BE2C (cell line): ENCODE data around the gene PIP4K2C.
"Not testable (repeated sequence)": the region's sequence is repeated elsewhere in the genome, so short reads cannot be mapped to it uniquely, and the experiment has no call there.

Experiments used
- DNase-seq: peaks from one replicate; pipeline ENCODE4 v3.0.0-alpha.2; 2020
- H3K27me3 ChIP-seq: fragments of 250-450 bp; sonication (Bioruptor Pico); 2 replicates; pipeline ENCODE4 v1.5.1; 2020; ENCODE audit warnings: mild to moderate bottlenecking
- H3K36me3 ChIP-seq: fragments of 250-450 bp; sonication (Bioruptor Pico); 2 replicates; pipeline ENCODE4 v1.5.1; 2020; ENCODE audit warnings: mild to moderate bottlenecking
- H3K4me1 ChIP-seq: fragments of 250-450 bp; sonication (Bioruptor Pico); 2 replicates; pipeline ENCODE4 v1.5.1; 2020
- H3K4me3 ChIP-seq: 2 replicates; pipeline ENCODE4 v1.5.1; 2011; ENCODE audit warnings: low read depth, low read length
- H3K9me3 ChIP-seq: fragments of 250-450 bp; sonication (Bioruptor Pico); 2 replicates; pipeline ENCODE4 v1.5.1; 2020
- TF ChIP-seq, protein P1 (sequence below): IDR thresholded peaks from 2 replicates; pipeline ENCODE4 v1.5.1; 2012; ENCODE audit warnings: mild to moderate bottlenecking, low read depth, low read length

The PIP4K2C gene

DNA sequence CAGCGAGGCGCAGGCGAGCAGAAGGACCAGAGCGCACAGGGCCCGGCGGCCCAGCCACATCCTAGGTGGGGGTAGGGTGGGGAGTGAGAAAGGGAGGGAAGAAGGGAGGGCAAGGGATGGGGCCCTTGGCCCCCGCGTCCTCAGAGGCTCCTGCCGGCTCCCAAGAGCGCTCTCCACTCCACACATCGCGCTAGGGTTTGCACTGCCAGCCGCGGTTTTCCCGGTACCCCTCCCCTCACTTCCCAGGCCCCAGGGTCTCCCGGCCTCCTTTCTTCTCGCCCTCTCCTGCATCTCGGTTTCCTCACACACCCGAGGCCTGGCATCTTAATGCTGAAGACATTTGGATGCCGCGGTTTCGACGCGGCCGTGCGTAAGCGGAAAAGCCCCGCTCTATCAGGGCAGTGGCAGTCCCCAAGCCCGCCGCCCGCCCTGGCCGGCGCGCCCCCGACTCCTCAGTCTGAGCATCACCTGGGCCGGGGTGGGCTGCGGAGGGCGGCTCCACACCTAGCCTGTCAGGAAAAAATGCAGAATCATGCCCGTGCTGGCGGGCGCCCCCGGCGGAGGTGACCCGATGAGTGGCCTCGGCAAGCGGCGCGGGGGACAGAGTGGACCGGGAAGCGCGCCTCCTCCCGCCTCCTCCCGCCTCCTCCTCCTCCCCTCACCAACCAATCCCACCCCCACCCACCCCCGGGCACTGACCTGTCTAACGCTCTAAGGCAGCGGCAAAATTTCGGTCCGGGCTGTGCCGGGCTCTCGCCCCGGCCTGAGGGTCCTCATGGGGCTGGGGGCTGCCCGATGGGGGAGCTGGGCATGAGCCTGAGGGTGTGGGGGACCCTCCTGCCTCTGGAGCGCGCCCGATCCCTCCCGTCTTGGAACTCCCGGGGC is 41.3 kb downstream of the PIP4K2C start:
- TF ChIP-seq, protein P1, sequence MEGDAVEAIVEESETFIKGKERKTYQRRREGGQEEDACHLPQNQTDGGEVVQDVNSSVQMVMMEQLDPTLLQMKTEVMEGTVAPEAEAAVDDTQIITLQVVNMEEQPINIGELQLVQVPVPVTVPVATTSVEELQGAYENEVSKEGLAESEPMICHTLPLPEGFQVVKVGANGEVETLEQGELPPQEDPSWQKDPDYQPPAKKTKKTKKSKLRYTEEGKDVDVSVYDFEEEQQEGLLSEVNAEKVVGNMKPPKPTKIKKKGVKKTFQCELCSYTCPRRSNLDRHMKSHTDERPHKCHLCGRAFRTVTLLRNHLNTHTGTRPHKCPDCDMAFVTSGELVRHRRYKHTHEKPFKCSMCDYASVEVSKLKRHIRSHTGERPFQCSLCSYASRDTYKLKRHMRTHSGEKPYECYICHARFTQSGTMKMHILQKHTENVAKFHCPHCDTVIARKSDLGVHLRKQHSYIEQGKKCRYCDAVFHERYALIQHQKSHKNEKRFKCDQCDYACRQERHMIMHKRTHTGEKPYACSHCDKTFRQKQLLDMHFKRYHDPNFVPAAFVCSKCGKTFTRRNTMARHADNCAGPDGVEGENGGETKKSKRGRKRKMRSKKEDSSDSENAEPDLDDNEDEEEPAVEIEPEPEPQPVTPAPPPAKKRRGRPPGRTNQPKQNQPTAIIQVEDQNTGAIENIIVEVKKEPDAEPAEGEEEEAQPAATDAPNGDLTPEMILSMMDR = no peak
- peak; percentile 52 for DNase-seq
- Histone ChIP-seq H3K4me3 (peak overlapping the region; percentile 76), H3K27me3 (no peaks in the 10 kb centered on the region), H3K9me3 (no peaks in the 10 kb centered on the region), H3K36me3 (peaks cover 3% of the 10 kb centered on the region; the same call in 1 of the 2 replicates), H3K4me1 (no peaks in the 10 kb centered on the region; the same call in 1 of the 2 replicates)

DNA sequence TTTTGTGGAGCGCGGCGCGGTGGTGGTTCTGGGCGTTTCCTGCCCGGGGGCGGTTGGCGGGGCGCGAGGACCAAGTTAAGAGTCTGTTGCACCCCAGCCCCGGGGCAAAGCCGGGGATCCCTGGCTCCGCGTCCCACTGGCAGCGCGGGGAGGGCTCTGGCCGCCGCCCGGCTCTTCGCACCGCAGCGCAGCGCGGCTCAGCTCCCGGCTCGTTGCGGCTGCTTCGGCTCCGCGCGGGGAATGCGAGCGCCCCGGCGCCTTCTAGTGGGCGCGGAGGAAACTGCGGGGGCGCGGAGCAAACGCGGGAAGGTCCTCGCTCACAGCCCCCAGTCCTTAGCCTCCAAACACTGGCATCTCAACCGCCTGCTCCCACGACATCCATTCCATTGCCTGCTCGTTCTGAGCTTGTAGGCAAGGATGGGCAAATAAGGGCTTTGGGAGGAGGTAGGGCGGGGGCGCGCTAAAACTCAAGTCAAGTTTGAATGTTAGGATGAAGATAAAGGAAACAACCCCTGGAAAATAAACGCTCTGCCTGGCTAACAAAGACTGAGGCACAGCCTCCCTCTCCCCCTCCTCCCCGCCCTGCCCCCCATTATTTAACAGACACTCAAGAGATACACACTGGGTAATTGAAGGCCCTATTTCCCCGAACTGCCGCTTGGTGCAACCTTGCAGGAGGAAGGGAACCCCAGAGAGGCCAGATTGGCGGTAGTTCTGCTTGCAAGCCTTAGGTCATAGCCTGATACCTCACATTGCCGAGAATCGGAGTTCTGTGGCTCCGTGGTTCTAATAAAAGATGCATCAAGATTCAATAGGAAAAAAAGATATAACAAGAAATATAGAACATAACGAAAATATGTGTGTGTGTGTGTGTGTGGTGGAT is 42.2 kb downstream of the PIP4K2C start, which contains the start of gene B4GALNT1:
TSS of gene B4GALNT1 (minus strand) at position 244 of the 883 bp plus-strand sequence. CDS start 1,069 bp downstream, outside the sequence.
- Histone ChIP-seq H3K9me3 (no peaks in the 10 kb centered on the region), H3K4me1 (no peaks in the 10 kb centered on the region; the same call in 1 of the 2 replicates), H3K4me3 (peak within 1 kb of the TSS; percentile 76), H3K27me3 (peaks cover 3% of the 10 kb centered on the region; the same call in 1 of the 2 replicates), H3K36me3 (peaks cover 3% of the 10 kb centered on the region; the same call in 1 of the 2 replicates)
- TF ChIP-seq, protein P1 = peak; percentile 82
- peak; percentile 83 for DNase-seq

DNA sequence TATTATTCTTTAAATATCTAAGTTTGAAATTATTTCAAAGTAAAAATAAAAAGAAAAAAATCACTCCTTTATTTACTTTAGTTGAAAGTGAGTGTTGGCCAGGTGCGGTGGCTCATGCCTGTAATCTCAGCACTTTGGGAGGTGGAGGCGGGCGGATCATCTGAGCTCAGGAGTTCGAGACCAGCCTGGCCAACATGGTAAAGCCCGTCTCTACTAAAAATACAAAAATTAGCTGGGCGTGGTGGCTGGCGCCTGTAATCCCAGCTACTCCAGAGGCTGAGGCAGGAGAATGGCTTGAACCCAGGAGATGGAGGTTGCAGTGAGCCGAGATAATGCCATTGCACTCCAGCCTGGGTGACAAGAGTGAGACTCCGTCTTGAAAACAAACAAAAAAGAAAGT is 45.7 kb downstream of the PIP4K2C start:
- H3K36me3 ChIP-seq, H3K4me3 ChIP-seq, H3K9me3 ChIP-seq, DNase-seq, H3K4me1 ChIP-seq: not testable (repeated sequence)
- H3K27me3 ChIP-seq = peaks cover 13% of the 10 kb centered on the region

DNA sequence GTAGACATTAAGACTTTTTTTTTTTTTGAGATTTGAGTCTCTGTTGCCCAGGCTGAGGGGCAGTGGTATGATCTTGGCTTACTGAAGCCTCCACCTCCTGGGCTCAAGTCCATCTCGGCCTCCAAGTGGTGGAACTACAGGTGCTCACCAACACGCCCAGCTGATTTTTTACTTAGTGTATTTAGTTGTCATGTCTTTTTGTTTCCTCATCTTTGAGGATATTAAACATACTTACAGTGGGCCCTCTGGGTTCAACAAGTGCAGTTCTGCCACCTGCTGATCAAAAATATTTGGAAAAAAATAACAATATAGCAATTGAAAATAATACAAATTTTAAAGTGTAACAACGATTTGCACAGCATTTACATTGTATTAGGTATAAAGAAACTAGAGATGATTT is 46.4 kb downstream of the PIP4K2C start:
- no peak for DNase-seq
- Histone ChIP-seq H3K36me3 (no peaks in the 10 kb centered on the region), H3K4me3 (no peak overlapping the region), H3K9me3 (no peaks in the 10 kb centered on the region; the same call in 1 of the 2 replicates), H3K4me1 (no peaks in the 10 kb centered on the region), H3K27me3 (peaks cover 13% of the 10 kb centered on the region)
- TF ChIP-seq, protein P1 = peak; percentile 17; the same call in 1 of the 2 replicates

DNA sequence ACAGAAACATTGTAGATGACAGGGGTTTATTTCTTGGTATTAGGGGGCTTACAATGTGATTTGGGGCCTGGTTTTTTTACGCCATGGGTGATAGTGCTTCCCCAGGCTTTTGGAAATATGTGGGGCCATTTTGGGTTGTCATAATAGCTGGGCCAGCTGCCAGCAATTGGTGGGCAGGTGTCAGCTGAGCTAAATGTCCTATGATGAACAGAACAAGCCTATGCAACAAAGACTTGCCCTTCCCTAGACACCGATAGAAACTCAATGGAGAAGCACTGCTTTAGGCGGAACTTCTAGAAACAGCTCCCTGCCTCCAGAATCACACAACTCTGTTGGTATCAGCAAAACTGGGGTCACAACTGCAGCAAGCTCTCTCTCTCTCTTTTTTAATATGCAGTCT is 47.1 kb downstream of the PIP4K2C start:
- no peak for DNase-seq
- TF ChIP-seq, protein P1 = no peak
- no peak overlapping the region for H3K4me3 ChIP-seq
- H3K9me3 ChIP-seq = no peaks in the 10 kb centered on the region; the same call in 1 of the 2 replicates
- H3K36me3 ChIP-seq = no peaks in the 10 kb centered on the region
- H3K4me1 ChIP-seq = no peaks in the 10 kb centered on the region
- peaks cover 13% of the 10 kb centered on the region for H3K27me3 ChIP-seq
